ENCODE data around the gene TSSK2. TPM values are rescaled to one million over a fixed set of nuclear protein-coding genes. Genes with fewer than 3 reads are reported as not detected.

TSSK2 gene
- total RNA-seq, 1 experiment from 2014 or later: not detected

DNA sequence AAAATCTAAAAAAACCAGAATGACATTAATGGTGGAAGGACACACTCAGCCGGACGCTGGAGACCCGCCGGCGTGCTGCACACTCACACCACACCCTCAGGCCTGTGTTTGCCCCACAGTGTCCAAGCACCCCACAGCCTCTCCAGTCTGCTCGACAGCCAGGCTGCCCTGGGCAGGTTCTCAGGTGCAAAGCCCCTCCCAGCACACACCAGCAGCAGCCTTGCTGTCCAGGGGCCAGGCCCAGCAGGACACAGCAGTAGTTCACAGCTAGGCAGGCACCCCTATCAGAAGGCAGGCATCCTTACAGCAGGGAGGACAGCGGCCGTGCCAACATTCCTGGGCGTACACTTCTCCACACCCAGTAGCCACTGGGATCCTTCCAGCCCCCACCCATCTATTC lies 49.1 kb downstream of the TSSK2 start:
- DNase-seq: no peak
- H3K4me1 ChIP-seq: peaks cover 3% of the 10 kb centered on the region; the same call in 1 of the 2 replicates
- H3K4me3 ChIP-seq: no peak overlapping the region
- no peaks in the 10 kb centered on the region for H3K9me3 ChIP-seq (replicated peaks)
- H3K27me3 ChIP-seq: no peaks in the 10 kb centered on the region
- H3K27ac ChIP-seq: no peak overlapping the region
- H3K36me3 ChIP-seq: no peaks in the 10 kb centered on the region

DNA sequence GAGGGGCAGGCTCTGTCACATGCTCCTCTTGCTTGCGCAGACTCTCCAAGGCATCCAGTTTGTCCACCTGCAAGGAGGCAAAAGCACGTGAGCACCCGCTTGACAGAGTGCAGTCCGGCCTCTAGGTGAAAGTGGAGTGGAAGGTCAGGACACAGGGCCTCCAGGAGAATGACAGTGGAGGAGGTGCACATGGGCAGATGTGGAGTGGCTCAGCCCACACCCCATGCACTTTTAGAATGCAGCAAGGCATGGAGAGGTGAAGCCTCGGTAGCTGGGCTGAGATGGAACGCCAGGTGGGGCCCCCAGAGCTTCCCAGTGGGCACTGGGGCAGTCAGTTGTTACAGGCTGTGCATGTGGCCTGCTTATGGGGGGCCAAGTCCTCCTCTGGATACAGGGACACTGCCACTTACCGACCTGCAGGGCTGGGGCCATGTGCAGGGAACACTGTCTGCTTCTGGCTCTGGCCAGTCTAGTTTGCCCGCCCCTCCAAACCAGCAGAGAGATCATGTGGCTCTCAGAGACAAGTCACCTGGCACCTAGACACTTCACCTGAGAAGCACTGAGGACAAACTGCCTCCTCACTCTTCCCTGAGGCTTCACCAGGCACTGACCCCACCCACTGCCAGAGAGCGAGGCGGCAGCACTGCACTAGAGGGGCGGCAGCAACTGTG lies 49.8 kb downstream of the TSSK2 start:
- Histone ChIP-seq H3K36me3 (no peaks in the 10 kb centered on the region), H3K27ac (no peak overlapping the region), H3K4me3 (no peak overlapping the region), H3K27me3 (no peaks in the 10 kb centered on the region), H3K4me1 (peaks cover 3% of the 10 kb centered on the region; the same call in 1 of the 2 replicates), H3K9me3 (replicated peaks) (no peaks in the 10 kb centered on the region)
- DNase-seq: no peak

DNA sequence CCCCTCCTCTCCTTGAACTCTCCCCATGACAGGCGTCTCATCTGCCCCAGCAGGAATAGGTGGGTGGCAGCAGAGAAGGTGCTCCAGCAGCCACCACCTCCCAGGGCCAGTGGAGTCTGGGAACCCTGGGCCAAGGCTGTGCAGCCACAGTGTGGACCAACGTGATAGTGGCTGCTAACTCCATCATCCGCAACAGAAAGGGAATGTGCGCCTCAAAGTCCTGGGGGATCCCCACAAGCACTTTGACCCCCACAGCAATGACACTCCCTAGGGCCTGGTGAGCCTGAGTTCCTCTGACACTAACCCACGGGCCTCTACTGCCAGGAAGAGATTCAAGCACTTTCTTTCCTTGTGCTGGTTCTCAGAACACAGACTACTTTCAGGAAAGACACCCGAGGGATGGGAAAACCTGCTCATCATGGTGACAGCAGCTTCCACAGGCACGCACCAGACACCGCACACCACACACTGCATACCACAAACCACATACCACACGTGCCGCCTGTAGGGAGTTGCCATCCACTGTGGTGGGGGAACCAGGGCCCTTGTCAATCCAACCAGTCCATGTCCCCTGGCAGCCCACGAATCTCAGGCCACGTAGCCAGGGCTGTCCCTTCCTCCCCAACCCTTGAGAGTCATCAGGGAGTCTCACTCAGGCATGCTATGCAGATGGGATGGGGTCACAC lies 50.8 kb downstream of the TSSK2 start:
- H3K4me3 ChIP-seq: no peak overlapping the region
- H3K9me3 ChIP-seq (replicated peaks): no peaks in the 10 kb centered on the region
- H3K4me1 ChIP-seq: peaks cover 3% of the 10 kb centered on the region; the same call in 1 of the 2 replicates
- no peaks in the 10 kb centered on the region for H3K27me3 ChIP-seq
- H3K36me3 ChIP-seq: no peaks in the 10 kb centered on the region
- H3K27ac ChIP-seq: no peak overlapping the region
- DNase-seq: no peak

Other genes starting within 250 kb of the TSSK2 start
- 5.4 and 8.2 TPM in 2 replicates for gene DGCR6, start 225.0 kb upstream of the TSSK2 start, total RNA-seq (2014; rRNA removed; shearing (Covaris generic))
- 0.13 and 0.18 TPM in 2 replicates for gene PRODH, start 195.0 kb upstream of the TSSK2 start, total RNA-seq (2014; rRNA removed; shearing (Covaris generic))
- gene DGCR2, start 8.9 kb upstream of the TSSK2 start, total RNA-seq (2014; rRNA removed; shearing (Covaris generic)): 27.6 and 29.3 TPM in 2 replicates
- 10.4 and 12.0 TPM in 2 replicates for gene ESS2, start 13.3 kb downstream of the TSSK2 start, total RNA-seq (2014; rRNA removed; shearing (Covaris generic))
- gene GSC2, start 19.0 kb downstream of the TSSK2 start, total RNA-seq (2014; rRNA removed; shearing (Covaris generic)): not detected in 2 replicates
- gene SLC25A1, start 47.4 kb downstream of the TSSK2 start, total RNA-seq (2014; rRNA removed; shearing (Covaris generic)): 34.5 and 38.7 TPM in 2 replicates
- 7.1 and 7.5 TPM in 2 replicates for gene CLTCL1, start 160.4 kb downstream of the TSSK2 start, total RNA-seq (2014; rRNA removed; shearing (Covaris generic))

Measured in SJCRH30 (cell line).